Dermis blood vessel endothelial cell (primary cell): ENCODE data around the gene FADS2. TPM values are rescaled to one million over a fixed set of nuclear protein-coding genes. Genes with fewer than 3 reads are reported as not detected.
A peak's percentile ranks its signal among the peaks of the same experiment; 100 is the strongest.

Experiments used
- DNase-seq: peaks from one replicate; pipeline ENCODE4 v3.0.0; 2010
- total RNA-seq: library from RNA; depleted of rRNA; stranded (reverse); fragments of >200 nt; gene quantifications from 2 replicates; pipeline ENCODE4 v1.2.3, GENCODE V29; 2014

The FADS2 gene
- 75.9 and 253 TPM in 2 replicates for total RNA-seq

DNA sequence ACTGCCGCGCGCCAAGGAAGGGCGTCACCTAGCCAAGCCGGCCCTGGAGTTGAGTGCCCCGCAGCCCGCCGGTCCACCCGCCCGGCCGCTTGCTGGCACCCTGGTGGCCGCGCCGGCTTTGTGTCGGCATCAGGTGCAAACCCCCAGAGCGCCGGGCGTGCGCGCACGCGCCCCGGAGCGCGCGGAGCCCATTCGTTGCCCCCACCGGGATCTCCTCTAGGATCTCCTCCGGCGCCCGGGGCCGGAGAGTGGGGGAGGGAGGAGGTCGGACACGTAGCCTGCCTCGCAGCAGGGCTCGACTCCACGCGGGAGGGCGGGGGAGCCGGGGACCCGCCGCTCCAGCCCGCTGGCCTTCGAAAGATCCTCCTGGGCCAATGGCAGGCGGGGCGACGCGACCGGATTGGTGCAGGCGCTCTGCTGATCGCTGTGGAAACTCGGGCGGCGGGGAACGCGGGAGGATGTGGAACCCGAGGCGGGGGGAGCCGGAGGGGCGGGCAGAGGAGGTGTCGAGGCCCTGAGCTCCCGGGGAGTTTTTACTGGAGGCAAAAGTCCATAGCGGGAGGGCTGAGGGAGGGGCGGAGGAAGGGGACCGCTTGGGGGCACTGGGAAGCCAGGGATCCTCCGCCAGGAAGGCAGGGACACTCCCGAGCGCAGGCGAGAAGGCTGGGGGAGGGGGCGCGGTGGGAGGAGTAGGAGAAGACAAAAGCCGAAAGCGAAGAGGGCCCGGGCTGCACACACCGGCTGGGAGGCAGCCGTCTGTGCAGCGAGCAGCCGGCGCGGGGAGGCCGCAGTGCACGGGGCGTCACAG lies at the start of gene FADS2:
Gene FADS2, plus strand, starts transcription at position 730 of the 808 bp plus-strand sequence. CDS start 91 bp downstream, outside the sequence.
- peak; percentile 93 for DNase-seq

DNA sequence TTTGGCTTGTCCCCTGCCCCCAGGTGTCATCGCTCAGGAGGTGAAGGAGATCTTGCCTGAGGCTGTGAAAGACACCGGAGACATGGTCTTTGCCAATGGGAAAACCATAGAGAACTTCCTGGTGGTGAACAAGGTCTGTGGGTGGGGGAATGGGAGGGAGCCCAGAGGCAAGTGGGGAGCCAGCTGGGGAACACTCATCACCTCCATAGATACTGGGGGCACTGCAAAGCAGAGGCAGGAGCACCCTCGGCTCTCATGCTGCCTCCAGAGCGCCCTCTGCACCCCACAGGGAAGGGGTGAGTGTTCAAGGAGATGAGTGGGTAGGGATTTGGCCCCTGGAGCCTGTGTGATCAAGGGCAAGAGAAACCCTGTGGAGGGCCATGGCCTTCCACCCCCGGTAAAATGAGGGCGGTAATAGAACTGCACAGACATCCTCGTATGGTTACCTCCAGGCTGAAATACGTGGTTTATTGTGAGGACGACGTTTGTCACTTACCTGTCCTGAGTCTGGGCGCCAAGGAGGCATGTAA lies 49.7 kb upstream of the FADS2 start:
- no peak for DNase-seq

DNA sequence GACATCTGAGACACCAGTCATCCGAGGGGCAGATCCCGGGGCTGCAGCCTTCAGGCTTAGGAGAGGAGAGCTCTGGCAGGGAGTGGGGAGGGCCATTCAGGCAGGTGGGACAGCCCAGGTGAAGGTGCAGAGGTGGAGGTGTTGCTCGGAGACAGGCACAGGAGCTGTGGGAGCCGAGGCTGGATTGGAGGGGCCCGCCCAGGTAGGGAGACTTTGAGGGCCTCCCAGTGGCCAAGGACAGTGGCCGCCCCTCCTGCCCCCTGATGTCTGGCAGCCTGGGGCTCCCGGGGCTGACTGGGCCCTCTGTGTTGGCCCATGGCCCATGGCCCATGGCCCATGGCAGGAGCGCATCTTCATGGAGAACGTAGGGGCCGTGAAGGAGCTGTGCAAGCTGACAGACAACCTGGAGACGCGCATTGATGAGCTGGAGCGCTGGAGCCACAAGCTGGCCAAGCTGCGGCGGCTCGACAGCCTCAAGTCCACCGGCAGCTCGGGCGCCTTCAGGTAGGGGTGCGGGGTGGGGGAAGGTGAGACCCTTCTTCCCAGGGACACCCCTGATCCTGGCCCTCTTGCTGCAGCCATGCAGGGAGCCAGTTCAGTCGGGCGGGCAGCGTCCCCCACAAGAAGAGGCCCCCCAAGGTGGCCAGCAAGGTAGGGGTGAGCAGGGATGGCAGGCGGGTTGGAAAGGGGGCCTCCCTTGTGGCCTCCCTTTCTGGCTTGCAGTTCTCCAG lies 49.0 kb upstream of the FADS2 start:
- no peak for DNase-seq

DNA sequence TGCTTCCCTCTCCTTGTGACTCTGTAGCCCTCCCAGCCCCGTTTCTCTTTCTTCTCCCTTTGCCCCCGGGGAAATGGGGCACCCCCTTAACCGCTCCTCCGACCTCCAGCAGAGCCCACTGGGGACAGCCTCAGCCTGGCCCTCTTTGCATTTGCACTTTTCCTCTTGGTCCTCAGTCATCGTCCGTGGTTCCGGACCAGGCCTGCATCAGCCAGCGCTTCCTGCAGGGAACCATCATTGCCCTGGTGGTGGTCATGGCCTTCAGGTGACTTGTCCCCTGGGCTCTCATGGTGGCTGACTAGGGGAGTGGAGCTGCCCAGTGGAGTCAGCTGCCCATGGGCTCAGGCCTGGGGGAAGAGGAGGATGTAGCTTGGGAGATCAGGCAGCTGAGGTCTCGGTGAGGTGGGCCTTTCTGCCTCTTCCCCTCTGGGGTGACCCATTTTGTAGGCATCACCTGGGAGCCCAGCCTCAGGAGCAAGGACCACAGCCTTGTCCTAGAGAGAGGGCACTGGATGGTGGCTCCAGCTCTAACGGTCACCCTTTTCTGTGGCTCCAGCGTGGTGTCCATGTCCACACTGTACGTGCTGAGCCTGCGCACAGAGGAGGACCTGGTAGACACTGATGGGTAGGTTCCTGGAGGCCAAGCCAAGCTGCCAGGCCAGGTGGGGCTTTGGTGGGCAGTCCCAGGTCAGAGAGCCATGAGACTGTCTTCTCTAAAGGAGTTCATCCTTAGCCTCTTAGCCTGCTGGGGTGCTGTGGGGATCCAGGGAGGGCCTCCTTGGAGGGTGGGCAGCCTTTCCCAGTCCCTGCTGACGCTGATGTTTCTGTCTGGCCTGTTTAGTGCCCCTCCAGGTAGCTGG lies 48.2 kb upstream of the FADS2 start:
- DNase-seq = no peak

DNA sequence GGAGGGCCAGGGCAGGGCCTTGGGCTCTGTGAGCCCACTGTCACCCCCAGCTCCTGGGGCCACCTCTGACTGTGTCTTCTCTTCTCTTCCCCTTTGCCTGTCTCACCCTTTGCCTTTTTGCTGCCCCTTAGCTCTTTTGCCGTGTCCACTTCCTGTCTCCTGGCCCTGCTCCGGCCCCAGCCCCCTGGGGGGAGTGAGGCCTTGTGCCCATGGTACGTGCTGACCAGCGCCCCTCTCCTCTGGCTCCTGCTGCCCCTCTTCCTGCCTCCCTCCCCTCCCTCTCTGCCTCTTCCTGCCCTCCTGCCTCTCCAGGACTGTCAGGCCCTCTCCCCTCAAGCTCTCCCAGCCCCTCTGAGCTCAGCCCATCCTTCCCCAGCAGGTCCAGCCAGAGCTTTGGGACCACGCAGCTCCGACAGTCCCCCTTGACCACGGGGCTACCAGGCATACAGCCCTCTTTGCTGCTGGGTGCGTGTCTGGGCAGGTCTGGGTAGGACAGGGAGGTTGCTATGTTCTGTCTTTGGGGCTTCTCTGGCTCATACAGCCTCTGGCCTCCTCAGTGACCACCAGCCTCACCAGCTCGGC lies 47.4 kb upstream of the FADS2 start:
- DNase-seq = no peak

DNA sequence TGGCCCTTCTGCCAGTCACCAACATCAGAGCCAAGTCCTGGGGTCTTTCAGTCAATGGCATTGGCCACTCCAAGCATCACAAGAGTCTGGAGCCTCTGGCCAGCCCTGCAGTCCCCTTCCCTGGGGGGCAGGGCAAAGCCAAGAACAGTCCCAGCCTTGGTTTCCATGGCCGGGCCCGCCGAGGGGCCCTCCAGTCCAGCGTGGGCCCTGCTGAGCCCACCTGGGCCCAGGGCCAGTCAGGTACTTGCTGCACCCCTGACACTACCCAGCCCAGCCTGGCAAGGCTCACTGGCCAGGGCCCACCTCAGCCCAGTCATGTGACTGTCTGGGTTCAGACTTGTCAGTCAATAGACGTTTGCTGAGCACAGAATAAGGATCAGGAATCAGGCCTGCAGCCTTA lies 46.5 kb upstream of the FADS2 start:
- DNase-seq = no peak

DNA sequence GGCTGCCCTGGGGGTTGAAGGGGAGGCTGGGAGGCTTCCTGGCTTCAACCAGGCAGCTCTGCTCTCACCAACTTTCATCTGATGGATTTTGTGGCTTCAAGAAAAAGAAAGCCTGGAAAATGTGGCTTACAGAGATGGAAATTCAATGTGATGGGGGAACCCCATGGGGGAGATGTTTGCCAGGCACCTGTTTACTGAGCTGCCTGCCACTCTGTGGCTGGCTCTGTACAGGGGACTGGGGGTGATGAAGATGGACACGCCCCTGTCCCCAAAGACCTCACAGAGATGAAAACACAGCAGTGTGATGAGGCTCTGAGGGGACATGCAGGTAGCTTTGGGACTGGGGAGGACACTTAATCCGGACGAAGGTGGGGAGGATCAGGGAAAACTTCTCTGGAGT lies 45.8 kb upstream of the FADS2 start:
- DNase-seq = no peak

DNA sequence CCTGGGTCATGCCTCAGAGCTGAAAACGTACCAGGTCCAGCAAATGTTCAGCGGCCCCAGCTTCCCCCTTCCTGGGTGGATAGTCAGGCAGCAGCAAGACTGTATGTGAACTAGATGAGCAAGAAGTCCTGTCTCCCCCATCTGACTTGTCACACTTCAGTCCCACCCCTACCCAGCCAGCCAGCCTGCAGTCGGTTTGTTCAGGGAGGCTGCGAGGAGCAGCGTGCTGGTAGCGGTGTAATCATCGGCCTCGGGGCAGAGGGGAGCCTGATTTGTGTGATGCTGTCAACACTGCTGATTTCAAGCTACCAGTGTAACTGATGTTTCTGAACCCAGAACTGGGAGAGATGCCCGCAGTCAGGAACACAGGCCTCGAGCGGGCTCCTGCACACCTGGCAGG lies 45.3 kb upstream of the FADS2 start:
- no peak for DNase-seq

DNA sequence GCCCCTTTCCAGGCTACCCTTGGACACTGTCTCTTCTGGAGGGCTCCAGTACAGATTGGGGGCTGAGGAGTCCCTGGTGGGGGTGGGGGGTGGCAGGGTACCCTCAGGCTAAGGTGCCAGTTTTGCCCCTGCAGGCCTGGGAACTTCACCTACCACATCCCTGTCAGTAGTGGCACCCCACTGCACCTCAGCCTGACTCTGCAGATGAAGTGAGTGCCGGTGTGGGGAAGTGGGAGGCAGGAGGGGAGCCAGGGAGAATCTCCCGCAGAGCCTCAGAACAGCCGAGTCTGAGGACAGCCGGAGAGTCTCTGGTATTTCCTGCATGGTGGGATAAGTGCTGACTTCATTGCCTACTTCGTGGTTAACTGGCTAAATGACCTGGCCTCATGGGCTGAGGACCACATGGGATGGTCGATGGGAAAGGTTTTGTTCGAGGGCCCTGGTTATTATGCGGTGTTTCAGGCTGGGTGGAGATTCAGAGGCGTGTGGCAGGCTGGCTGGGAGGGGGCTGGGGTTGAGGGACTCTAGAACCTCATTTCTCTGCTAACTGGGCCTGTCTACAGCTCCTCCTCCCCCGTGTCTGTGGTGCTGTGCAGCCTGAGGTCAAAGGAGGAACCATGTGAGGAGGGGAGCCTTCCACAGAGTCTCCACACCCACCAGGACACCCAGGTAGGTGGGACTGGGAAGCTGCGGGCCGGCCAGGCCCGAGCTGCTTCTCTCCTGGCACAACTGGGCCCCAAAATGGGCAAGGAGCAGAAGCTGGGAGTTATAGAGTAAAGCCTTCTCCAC lies 44.2 kb upstream of the FADS2 start:
- no peak for DNase-seq

DNA sequence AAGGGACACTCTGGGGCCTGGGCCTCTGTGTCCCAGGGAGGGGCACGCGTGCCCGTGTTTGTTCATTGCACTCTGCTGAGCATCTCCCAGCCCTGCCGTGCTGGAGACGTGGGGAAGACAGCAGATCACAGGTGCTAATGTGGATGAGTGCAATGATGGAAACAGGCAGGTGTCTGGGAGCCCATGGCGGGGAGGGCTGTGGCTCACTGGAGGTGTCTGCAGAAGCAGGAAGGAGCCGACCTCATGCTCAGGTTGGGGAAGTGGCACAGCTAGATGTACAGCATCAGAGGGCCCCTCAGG lies 43.6 kb upstream of the FADS2 start:
- DNase-seq = no peak

DNA sequence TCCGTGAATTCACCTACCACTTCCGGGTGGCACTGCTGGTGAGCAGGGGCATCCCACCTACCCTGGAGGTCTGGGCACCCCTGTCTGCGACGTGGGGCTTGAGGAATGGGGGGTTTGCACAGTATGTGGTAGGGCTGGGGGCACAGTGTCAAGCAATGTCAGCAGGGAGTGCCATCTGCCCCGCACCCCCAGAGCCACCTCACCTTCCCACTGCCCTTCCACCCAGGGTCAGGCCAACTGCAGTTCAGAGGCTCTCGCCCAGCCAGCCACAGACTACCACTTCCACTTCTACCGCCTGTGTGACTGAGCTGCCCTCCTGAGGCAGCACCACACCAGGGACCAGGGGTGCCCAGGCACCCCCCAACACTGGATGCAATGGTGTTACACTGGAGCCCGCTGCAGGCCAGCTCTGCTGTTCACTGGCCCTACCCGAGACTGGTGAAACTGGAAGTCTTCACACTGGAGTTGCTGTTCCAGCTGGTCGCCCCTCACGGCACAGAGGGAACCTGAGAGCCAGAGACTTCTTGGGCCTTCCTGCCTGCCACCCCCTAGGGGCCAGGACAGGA lies 42.2 kb upstream of the FADS2 start:
- no peak for DNase-seq

DNA sequence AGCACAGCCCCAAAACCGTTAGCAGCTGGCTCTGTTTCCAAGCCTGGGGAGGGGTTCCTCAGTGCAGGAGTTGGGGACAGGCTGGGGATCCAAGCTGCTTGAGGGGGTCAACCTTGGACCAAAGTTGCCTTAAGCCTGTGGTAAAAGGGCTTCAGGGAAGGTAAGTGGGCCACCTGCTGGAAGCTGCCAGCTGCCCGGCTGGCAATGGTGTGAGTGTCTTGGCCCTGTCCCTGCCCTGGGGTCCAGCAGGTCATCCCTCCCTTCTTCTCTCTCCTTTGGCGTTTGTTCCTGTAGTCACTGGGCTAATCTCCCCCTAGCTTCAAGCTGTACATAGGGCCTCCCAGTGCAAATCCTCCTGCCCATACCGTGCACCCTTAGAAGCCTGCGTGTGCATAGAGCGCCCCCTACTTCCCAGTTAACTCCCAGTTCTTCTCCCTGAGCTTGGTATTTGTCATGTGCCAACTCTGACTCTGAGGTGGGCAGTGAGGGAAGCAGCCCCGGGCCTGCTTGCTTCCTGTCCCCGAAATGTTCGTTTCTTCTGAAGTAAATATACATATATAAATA lies 40.1 kb upstream of the FADS2 start:
- peak; percentile 73 for DNase-seq

DNA sequence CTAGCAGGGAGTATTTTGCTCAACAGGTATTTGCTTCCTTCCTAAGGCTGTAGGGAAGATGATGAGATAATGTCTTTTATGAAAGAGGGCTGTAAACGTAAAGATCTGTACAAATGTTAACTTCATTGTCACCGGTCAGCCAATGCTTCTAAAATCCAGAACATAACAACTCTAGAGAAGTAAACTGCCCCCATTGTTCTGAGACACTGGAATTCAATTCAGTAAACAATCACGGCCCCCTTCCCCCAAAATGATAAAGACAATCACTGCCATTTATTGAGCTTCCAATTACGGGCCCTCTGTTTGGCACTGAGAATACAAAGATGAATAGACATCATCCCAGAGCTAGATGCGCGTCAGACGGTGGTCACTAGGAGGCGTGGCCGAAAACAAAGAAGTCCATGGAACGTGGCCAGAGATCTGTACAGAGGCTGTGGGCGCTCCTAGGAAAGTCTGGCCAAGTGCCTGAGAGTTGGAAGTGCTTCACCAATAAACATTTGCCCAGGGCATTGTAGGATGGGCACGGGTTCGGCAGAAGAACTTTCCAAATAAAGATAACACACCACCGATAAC lies 36.3 kb upstream of the FADS2 start:
- peak; percentile 96 for DNase-seq

DNA sequence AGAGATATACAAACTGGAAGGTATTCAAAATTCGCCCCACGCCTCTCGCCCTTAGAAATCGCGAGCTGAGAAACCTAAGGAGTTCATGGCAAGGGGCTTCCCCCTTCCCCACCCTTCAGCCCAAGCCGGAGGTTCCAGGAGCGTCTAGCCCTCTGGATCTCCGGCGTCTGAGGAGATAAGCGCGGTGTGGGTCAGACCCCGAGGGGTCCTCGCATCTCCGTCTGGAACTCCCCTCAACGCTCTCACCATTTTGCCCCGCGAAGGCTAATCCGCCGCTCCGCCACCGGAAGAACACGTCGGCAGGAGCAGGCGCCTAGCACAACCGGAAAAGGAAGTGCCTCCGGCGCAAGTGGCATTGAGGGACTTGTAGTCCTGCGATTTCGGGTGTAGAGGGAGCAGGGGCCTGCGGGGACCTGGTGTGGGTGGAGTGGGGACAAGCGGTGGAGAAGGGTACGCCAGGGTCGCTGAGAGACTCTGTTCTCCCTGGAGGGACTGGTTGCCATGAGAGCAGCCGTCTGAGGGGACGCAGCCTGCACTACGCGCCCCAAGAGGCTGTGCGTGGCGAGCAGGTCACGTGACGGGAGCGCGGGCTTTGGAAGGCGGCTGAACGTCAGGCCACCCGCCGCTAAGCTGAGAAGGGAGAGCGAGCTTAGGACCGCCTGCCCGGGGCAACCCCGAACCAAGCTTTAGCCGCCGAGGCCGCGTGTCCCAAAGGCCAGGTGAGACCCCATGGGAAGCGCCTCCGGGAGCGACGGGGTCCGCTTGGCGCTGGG lies 35.6 kb upstream of the FADS2 start, which contains the start of the genes FEN1 and TMEM258:
Gene FEN1, plus strand, starts transcription at position 602 of the 773 bp plus-strand sequence. CDS start 2,451 bp downstream, outside the sequence.
Gene TMEM258, minus strand, starts transcription at position 290 of the 773 bp plus-strand sequence. Its CDS starts 41 bp downstream, at position 249.
- peak; percentile 96 for DNase-seq

DNA sequence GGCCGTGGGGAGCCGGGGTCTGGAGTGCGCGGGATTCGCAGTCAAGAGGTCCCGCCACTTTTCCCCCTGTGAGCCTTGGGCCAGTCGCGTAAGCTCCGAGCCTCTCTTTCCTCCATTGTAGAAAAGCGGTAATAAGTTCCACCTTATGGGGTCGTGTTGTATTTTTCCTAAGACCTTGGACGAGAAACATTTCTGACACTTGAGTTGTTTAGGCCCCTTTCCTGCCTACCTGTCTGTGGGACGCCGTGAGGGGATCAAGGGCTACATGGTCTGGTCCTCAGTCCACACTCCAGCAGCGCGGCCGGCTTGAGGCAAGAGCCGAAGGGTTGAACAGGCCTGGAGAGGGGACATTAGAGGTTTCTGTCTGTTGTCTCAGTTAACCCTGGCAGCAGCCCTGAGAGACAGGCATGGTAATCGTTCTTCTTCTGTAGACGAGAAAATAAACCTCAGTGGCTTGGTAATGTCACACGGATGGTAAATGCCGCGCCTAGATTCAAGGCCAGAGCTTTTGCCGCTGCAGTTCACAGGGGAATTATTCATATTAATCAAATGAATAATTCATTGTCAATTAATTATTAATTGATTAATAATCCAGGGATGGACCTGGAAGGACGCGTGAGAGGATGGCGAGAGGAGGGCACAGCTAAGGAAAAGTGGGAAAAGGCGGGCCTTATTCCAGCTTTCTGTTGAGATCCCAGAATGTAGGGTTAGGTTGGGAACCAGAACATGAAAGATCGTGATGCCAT lies 34.8 kb upstream of the FADS2 start:
- DNase-seq = no peak

DNA sequence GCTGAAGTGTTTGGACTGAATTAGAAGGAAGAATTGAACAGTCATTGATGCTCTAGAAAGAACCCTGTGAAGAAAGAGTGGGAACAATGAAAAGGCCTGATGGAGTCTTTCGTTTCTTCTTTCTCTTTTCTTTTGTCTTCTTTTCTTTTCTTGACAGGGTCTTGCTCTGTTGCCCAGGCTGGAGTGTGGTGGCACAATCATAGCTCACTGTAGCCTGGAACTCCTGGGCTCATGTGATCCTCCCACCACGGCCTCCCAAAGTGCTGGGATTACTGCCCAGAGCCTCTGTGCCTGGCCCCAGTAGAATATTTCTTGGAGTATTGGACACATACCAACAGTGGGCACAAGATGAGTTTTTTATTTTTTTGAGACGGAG lies 34.3 kb upstream of the FADS2 start:
- no peak for DNase-seq

DNA sequence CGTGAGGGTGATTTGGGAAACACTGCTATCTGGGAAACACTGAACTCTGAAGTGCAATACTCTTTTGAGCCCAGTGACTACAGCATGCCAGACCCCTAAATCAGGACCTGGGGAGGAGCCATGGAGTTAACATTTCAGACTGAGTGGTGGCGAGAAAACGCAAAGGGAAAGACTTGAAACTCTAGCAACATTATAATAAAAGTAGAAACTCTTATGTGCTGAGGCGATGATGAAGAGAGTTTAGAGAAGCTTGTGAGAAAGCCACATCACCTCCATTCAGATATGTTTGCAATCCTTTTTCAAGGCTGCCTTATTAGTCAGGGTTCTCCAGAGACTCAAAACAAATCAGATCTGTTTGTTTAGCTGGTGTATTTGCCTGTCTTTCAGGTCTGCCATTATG lies 33.5 kb upstream of the FADS2 start:
- DNase-seq = no peak

DNA sequence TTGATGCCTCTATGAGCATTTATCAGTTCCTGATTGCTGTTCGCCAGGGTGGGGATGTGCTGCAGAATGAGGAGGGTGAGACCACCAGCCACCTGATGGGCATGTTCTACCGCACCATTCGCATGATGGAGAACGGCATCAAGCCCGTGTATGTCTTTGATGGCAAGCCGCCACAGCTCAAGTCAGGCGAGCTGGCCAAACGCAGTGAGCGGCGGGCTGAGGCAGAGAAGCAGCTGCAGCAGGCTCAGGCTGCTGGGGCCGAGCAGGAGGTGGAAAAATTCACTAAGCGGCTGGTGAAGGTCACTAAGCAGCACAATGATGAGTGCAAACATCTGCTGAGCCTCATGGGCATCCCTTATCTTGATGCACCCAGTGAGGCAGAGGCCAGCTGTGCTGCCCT lies 32.6 kb upstream of the FADS2 start:
- no peak for DNase-seq
